HepG2 (cell line): ENCODE measurements around the gene CSKMT. TPM values are rescaled to one million over a fixed set of nuclear protein-coding genes. Genes with fewer than 3 reads are reported as not detected.
A peak's percentile ranks its signal among the peaks of the same experiment; 100 is the strongest.

Experiments used
- EED ChIP-seq: sonication (generic); formaldehyde crosslinking; IDR thresholded peaks from 2 replicates; pipeline ENCODE4 v1.5.0; 2020; ENCODE audit warnings: mild to moderate bottlenecking, missing genetic modification reagents
- FOXP1 ChIP-seq, 2 experiments: fragments of 450-650 bp in 1 of 2; IDR thresholded peaks; 2 replicates each; pipeline ENCODE4 v1.6.1; 2017 to 2018; ENCODE audit warnings: antibody characterized with exemption in 1 of 2
- GTF2F1 ChIP-seq: fragments of 150-350 bp; IDR thresholded peaks from 2 replicates; pipeline ENCODE4 v1.6.1; 2014; ENCODE audit warnings: low read length
- HNRNPLL ChIP-seq: fragments of 200-400 bp; formaldehyde crosslinking; IDR thresholded peaks from 2 replicates; pipeline ENCODE4 v1.6.1; 2017; ENCODE audit warnings: mild to moderate bottlenecking, low read depth, low read length; ENCODE audit not compliant: poor library complexity, severe bottlenecking
- JUNB ChIP-seq: sonication (generic); formaldehyde crosslinking; IDR thresholded peaks from 2 replicates; pipeline ENCODE4 v1.8.0; 2022; ENCODE audit warnings: missing genetic modification reagents, mild to moderate bottlenecking, borderline replicate concordance
- KDM1A ChIP-seq: IDR thresholded peaks from 2 replicates; pipeline ENCODE4 v1.6.1; 2016; ENCODE audit warnings: missing compliant biosample characterization
- NFKB2 ChIP-seq: sonication (generic); formaldehyde crosslinking; IDR thresholded peaks from 2 replicates; pipeline ENCODE4 v1.4.0; 2020; ENCODE audit warnings: missing genetic modification reagents, borderline replicate concordance
- PITX1 ChIP-seq: sonication (generic); formaldehyde crosslinking; IDR thresholded peaks from 2 replicates; pipeline ENCODE4 v1.5.1; 2020; ENCODE audit warnings: mild to moderate bottlenecking, missing genetic modification reagents
- RAD21 ChIP-seq: fragments of 450-650 bp; formaldehyde crosslinking; IDR thresholded peaks from 2 replicates; pipeline ENCODE4 v1.5.0; 2020; ENCODE audit warnings: mild to moderate bottlenecking
- SMARCE1 ChIP-seq: fragments of 450-650 bp; IDR thresholded peaks from 2 replicates; pipeline ENCODE4 v1.6.1; 2017; ENCODE audit warnings: borderline replicate concordance
- ZNF232 ChIP-seq: sonication (generic); formaldehyde crosslinking; IDR thresholded peaks from 2 replicates; pipeline ENCODE4 v1.4.0; 2020; ENCODE audit warnings: missing genetic modification reagents, borderline replicate concordance
- ZNF382 ChIP-seq: sonication (generic); formaldehyde crosslinking; IDR thresholded peaks from 2 replicates; pipeline ENCODE4 v1.5.0; 2020; ENCODE audit warnings: missing genetic modification reagents, mild to moderate bottlenecking, borderline replicate concordance
- ZNF468 ChIP-seq: sonication (generic); formaldehyde crosslinking; IDR thresholded peaks from 2 replicates; pipeline ENCODE4 v1.8.0; 2022; ENCODE audit warnings: mild to moderate bottlenecking, moderate library complexity, missing genetic modification reagents
- ZNF782 ChIP-seq: sonication (generic); formaldehyde crosslinking; IDR thresholded peaks from 2 replicates; pipeline ENCODE4 v1.4.0; 2020; ENCODE audit warnings: missing genetic modification reagents, mild to moderate bottlenecking, borderline replicate concordance
- polyA plus RNA-seq, 8 experiments: library from polyadenylated mRNA; depleted of rRNA in 3 of 8; stranded (reverse) in 7 of 8; unstranded in 1 of 8; fragments of >200 nt; fragmentation: Illumina TruSeq in 4 of 8; extraction: Trizol in 4 of 8; gene quantifications; 2 replicates each; pipeline versions ENCODE4 v1.2.1 to v1.2.3, GENCODE V29; 2011 to 2016; ENCODE audit warnings: low read depth in 4 of 8, missing spikeins in 1 of 8, mixed read lengths in 1 of 8; ENCODE audit not compliant: insufficient read depth in 1 of 8
- total RNA-seq, 5 experiments: library from RNA; depleted of rRNA; stranded (reverse); fragments of >200 nt; fragmentation: Illumina TruSeq; extraction: Trizol; gene quantifications; 2 replicates each; pipeline ENCODE4 v1.2.3, GENCODE V29; 2016; ENCODE audit warnings: low read depth in 1 of 5
- TF ChIP-seq, protein P1 (sequence below): sonication (generic); formaldehyde crosslinking; IDR thresholded peaks from 2 replicates; pipeline ENCODE4 v1.8.0; 2022; ENCODE audit warnings: missing genetic modification reagents, low read depth, mild to moderate bottlenecking, borderline replicate concordance
- TF ChIP-seq, protein P2 (sequence below), 2 experiments: fragments of 450-650 bp in 1 of 2; sonication (generic) in 1 of 2; formaldehyde crosslinking in 1 of 2; IDR thresholded peaks; 2 replicates each; pipeline versions ENCODE4 v1.6.1 to v1.8.0; 2016 to 2022; ENCODE audit warnings: antibody characterized with exemption in 1 of 2, mild to moderate bottlenecking in 1 of 2, missing genetic modification reagents in 1 of 2
- TF ChIP-seq, protein P3 (sequence below): sonication (generic); IDR thresholded peaks from 2 replicates; pipeline ENCODE4 v1.6.1; 2016; ENCODE audit warnings: low read depth, borderline replicate concordance

Gene CSKMT
- total and polyA plus RNA-seq, 2 of the 13 experiments (the other 11 are each of a cell fraction or from before 2014, with no cell fraction given): 7.6 to 31.8 TPM

DNA sequence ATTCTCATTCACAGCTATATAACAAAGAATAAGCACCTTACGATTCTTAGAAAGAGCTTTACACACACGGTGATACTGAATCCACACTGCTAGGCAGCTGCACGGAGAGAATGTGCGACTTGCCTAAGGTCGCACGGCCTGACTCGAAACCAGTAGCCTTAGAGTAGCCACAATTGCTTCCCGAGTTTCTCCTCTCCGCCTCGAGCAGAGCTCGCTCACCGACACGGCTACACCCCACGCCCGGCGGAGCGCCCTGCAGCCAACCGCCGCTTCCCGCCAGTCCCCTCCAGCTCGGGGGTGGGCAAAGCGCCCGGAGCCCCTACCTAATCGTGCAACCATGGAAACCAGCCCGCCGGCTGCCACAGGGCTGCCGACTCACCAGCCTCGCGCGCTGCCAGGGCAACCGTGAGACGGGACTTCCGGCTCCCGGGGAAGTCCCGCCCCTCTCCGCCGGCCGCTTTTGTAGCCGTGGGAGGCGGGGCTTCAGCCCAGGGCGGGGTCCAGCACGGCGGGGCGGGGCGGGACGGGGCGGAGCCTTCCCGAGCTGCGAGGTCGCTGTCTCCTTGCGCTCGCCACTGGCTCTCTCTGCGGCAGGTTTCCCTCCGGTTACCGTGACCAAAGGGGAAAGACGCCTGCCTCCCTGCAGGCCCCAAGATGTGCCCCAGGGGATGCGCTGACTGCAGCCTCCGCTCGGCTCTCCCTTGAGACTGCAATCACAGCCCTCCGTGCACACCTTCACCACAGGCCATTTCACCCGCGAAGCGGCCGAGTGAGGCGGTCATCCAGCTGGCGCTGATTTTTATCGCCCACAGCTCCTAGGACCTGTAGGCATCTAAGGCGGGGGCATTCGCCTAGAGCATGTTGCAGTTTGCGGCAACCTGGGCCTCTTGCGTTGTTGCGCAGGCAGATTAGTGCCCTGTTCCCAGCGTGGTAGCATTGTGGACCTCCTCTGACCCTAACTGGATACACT is 41.1 kb downstream of the CSKMT start (continued):
- TF ChIP-seq NFKB2 (CRISPR knock-in tag) (no peak), HNRNPLL (no peak), ZNF782 (CRISPR knock-in tag) (no peak), RAD21 (CRISPR knock-in tag) (no peak), FOXP1 (IDR thresholded peaks at IDR 0.05) (no peak), FOXP1 (CRISPR knock-in tag; IDR thresholded peaks at IDR 0.05) (no peak), EED (CRISPR knock-in tag) (no peak), ZNF232 (CRISPR knock-in tag) (peak; percentile 48; the same call in 1 of the 2 replicates), JUNB (CRISPR knock-in tag) (no peak), GTF2F1 (no peak), PITX1 (CRISPR knock-in tag) (0 out of 2 replicates have a peak, but pooled peaks have one; percentile 13), SMARCE1 (no peak), ZNF382 (CRISPR knock-in tag) (no peak), KDM1A (no peak), ZNF468 (CRISPR knock-in tag) (no peak)
- TF ChIP-seq, protein P1, sequence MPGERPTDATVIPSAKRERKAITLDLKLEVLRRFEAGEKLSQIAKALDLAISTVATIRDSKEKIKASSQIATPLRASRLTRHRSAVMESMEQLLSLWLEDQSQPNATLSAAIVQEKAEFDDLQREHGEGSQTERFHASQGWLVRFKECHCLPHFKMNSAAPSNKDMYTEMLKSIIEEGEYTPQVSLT (CRISPR knock-in tag): no peak
- TF ChIP-seq, protein P2, sequence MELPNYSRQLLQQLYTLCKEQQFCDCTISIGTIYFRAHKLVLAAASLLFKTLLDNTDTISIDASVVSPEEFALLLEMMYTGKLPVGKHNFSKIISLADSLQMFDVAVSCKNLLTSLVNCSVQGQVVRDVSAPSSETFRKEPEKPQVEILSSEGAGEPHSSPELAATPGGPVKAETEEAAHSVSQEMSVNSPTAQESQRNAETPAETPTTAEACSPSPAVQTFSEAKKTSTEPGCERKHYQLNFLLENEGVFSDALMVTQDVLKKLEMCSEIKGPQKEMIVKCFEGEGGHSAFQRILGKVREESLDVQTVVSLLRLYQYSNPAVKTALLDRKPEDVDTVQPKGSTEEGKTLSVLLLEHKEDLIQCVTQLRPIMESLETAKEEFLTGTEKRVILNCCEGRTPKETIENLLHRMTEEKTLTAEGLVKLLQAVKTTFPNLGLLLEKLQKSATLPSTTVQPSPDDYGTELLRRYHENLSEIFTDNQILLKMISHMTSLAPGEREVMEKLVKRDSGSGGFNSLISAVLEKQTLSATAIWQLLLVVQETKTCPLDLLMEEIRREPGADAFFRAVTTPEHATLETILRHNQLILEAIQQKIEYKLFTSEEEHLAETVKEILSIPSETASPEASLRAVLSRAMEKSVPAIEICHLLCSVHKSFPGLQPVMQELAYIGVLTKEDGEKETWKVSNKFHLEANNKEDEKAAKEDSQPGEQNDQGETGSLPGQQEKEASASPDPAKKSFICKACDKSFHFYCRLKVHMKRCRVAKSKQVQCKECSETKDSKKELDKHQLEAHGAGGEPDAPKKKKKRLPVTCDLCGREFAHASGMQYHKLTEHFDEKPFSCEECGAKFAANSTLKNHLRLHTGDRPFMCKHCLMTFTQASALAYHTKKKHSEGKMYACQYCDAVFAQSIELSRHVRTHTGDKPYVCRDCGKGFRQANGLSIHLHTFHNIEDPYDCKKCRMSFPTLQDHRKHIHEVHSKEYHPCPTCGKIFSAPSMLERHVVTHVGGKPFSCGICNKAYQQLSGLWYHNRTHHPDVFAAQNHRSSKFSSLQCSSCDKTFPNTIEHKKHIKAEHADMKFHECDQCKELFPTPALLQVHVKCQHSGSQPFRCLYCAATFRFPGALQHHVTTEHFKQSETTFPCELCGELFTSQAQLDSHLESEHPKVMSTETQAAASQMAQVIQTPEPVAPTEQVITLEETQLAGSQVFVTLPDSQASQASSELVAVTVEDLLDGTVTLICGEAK (IDR thresholded peaks at IDR 0.05): no peak
- TF ChIP-seq, protein P2 (CRISPR knock-in tag; IDR thresholded peaks at IDR 0.05): no peak
- TF ChIP-seq, protein P3, sequence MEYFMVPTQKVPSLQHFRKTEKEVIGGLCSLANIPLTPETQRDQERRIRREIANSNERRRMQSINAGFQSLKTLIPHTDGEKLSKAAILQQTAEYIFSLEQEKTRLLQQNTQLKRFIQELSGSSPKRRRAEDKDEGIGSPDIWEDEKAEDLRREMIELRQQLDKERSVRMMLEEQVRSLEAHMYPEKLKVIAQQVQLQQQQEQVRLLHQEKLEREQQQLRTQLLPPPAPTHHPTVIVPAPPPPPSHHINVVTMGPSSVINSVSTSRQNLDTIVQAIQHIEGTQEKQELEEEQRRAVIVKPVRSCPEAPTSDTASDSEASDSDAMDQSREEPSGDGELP: no peak
